CD4-positive, alpha-beta T cell (primary cell): ENCODE results near the gene GGTA1. TPM values are rescaled to one million over a fixed set of nuclear protein-coding genes. Genes with fewer than 3 reads are reported as not detected.

Source experiments
- ATAC-seq: fragments of 200-7000 bp; cut with Tn5 transposase; one replicate; pipeline ENCODE4 v1.10.0; 2022; ENCODE audit warnings: mild to moderate bottlenecking; ENCODE audit not compliant: poor library complexity
- CTCF ChIA-PET: fragments of 350-600 bp; sonication (Branson Sonifier 250); formaldehyde crosslinking; loops from one replicate; lab custom pipeline; 2021; ENCODE audit warnings: antibody characterized with exemption, inconsistent platforms; lab: Charles Lee
- POLR2A ChIA-PET: fragments of 350-600 bp; sonication (Branson Sonifier 250); formaldehyde crosslinking; loops from one replicate; lab custom pipeline; 2021; ENCODE audit warnings: antibody characterized with exemption, inconsistent platforms; lab: Charles Lee
- DNase-seq, 14 experiments: peaks; one replicate each; pipeline ENCODE4 v3.0.0-alpha.2; 2013 to 2020; ENCODE audit warnings: mixed read lengths in 2 of 14
- H3K27ac ChIP-seq, 2 donors: one replicate each; pipeline versions ENCODE4 v1.5.1 to v1.7.0; 2013; ENCODE audit warnings: low read length in 2 of 2, low read depth in 1 of 2, mild to moderate bottlenecking in 1 of 2
- H3K27me3 ChIP-seq, 2 experiments: 1 replicate in 1 of 2; 2 replicates in 1 of 2; pipeline versions ENCODE4 v1.6.1 to v1.7.0; 2013; ENCODE audit warnings: low read length in 2 of 2, control low read depth in 1 of 2, mild to moderate bottlenecking in 1 of 2, moderate library complexity in 1 of 2; ENCODE audit not compliant: insufficient read depth in 2 of 2, control insufficient read depth in 1 of 2
- H3K36me3 ChIP-seq: one replicate; pipeline ENCODE4 v1.6.1; 2013; ENCODE audit warnings: low read length, control low read depth; ENCODE audit not compliant: insufficient read depth
- H3K4me1 ChIP-seq: one replicate; pipeline ENCODE4 v1.6.1; 2013; ENCODE audit warnings: low read length, control low read depth; ENCODE audit not compliant: insufficient read depth
- H3K4me3 ChIP-seq: one replicate; pipeline ENCODE4 v1.5.1; 2013; ENCODE audit warnings: mild to moderate bottlenecking, low read length, moderate library complexity
- H3K9me3 ChIP-seq, 2 experiments: 1 replicate in 1 of 2; 2 replicates in 1 of 2; pipeline versions ENCODE4 v1.6.1 to v1.7.0; 2013; ENCODE audit warnings: low read length in 2 of 2, mild to moderate bottlenecking in 2 of 2, control low read depth in 1 of 2, moderate library complexity in 1 of 2; ENCODE audit not compliant: control insufficient read depth in 1 of 2, insufficient read depth in 1 of 2
- H3K27ac Mint-ChIP-seq: one replicate; pipeline ENCODE4 v1.8.0; 2020; ENCODE audit warnings: mixed read lengths
- H3K27me3 Mint-ChIP-seq: one replicate; pipeline ENCODE4 v1.8.0; 2021; ENCODE audit warnings: mixed read lengths
- H3K36me3 Mint-ChIP-seq: one replicate; pipeline ENCODE4 v1.8.0; 2021; ENCODE audit warnings: low read depth, mixed read lengths
- H3K4me1 Mint-ChIP-seq: one replicate; pipeline ENCODE4 v1.8.0; 2021; ENCODE audit warnings: low read depth, mixed read lengths
- H3K4me3 Mint-ChIP-seq: one replicate; pipeline ENCODE4 v1.8.0; 2020; ENCODE audit warnings: mild to moderate bottlenecking, mixed read lengths
- H3K9me3 Mint-ChIP-seq: one replicate; pipeline ENCODE4 v1.8.0; 2020; ENCODE audit warnings: mixed read lengths
- CTCF ChIP-seq: fragments of 200-600 bp; IDR thresholded peaks from one replicate; pipeline ENCODE4 v1.8.0; 2022; ENCODE audit warnings: antibody characterized with exemption, mild to moderate bottlenecking
- intact Hi-C, 2 experiments: fragments of 100-400 bp; cut with DNase I in 1 of 2; cut with micrococcal nuclease in 1 of 2; formaldehyde crosslinking; loops; one replicate each; pipeline versions ENCODE4 v1.15.1 to v1.9.0; 2023 to 2025; cut with DNase I, micrococcal nuclease
- total RNA-seq, 174 experiments: library from RNA in 2 of 174; stranded (reverse) in 2 of 174; gene quantifications; one replicate each; pipeline ENCODE4 v1.2.3 and lab custom pipeline; 2021 to 2026

Gene GGTA1
- total RNA-seq, 2 experiments from 2014 or later = not detected

DNA sequence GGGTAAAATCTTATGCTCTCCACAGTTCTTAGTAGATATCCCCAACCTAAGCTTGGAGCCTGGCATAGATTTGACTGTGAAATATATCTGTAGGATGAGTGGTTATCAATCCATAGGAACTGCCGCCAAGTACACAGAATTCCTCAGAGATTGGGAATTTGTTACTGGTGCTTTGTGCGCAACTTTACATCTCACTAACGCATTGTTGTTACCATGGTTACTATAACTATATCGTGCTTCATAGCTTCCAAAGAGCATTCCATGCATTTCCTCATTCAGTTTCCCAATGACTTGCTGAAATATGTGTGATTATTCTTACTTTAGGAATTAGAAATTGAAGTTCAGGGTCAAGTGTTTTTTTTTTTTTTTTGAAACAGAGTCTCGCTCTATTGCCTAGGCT, 9.5 kb upstream of the GGTA1 start:
- H3K4me3 ChIP-seq = no peak overlapping the region
- ChIA-PET CTCF (no interaction called here), POLR2A (no interaction called here)
- Mint-ChIP-seq H3K36me3 (no peaks in the 10 kb centered on the region), H3K4me1 (no peaks in the 10 kb centered on the region), H3K9me3 (no peaks in the 10 kb centered on the region), H3K27me3 (peaks cover 39% of the 10 kb centered on the region), H3K4me3 (no peak overlapping the region), H3K27ac (no peak overlapping the region)
- intact Hi-C loops = no loop called here
- peaks cover 0 to 3% of the 10 kb centered on the region in 2 experiments for H3K9me3 ChIP-seq
- H3K4me1 ChIP-seq = no peaks in the 10 kb centered on the region
- ATAC-seq = no peak
- no peak for TF ChIP-seq CTCF
- peaks cover 0 to 3% of the 10 kb centered on the region in 2 experiments for H3K27me3 ChIP-seq
- H3K27ac ChIP-seq = no peak overlapping the region
- H3K36me3 ChIP-seq = no peaks in the 10 kb centered on the region
- DNase-seq = no peak

DNA sequence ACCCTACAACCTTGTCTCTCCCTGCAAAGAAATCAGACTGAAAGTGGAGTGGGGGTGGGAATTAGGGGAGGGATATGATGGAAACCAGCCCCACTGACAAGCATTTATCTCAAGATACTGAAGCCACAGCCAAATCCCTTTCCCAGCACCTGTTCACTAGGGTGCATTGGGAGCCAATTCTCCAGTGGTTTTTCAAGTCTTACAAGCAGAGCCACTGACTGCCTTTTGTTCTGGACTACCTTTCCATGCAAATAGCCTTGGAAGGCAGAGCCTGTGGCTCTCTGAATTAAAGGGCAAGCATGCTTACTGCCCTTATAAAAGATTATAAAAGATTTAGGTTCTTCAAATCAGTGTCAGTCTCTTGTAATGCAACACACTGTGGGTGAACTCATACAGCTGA, 8.8 kb upstream of the GGTA1 start:
- no peak for TF ChIP-seq CTCF
- no peak overlapping the region for H3K4me3 ChIP-seq
- intact Hi-C loops = no loop called here
- no peak overlapping the region for H3K27ac Mint-ChIP-seq
- no peak overlapping the region for H3K4me3 Mint-ChIP-seq
- peaks cover 44% of the 10 kb centered on the region for H3K27me3 Mint-ChIP-seq
- CTCF ChIA-PET = no interaction called here
- peaks cover 0 to 3% of the 10 kb centered on the region in 2 experiments for H3K9me3 ChIP-seq
- H3K36me3 Mint-ChIP-seq = no peaks in the 10 kb centered on the region
- H3K27me3 ChIP-seq = peaks cover 3 to 5% of the 10 kb centered on the region in 2 experiments
- POLR2A ChIA-PET = no interaction called here
- no peak for ATAC-seq
- no peaks in the 10 kb centered on the region for H3K36me3 ChIP-seq
- DNase-seq = no peak
- H3K4me1 Mint-ChIP-seq = no peaks in the 10 kb centered on the region
- H3K4me1 ChIP-seq = no peaks in the 10 kb centered on the region
- H3K9me3 Mint-ChIP-seq = no peaks in the 10 kb centered on the region
- no peak overlapping the region for H3K27ac ChIP-seq

GRCh38 chr9:121505903-121506735, 6.5 kb upstream of the GGTA1 start:
- Histone ChIP-seq H3K4me1 (no peaks in the 10 kb centered on the region), H3K36me3 (no peaks in the 10 kb centered on the region), H3K27ac (no peak overlapping the region), H3K27me3 (peaks cover 3 to 10% of the 10 kb centered on the region in 2 experiments), H3K9me3 (peaks cover 0 to 3% of the 10 kb centered on the region in 2 experiments), H3K4me3 (no peak overlapping the region)
- CTCF ChIA-PET = no interaction called here
- Mint-ChIP-seq H3K27me3 (peaks cover 47% of the 10 kb centered on the region), H3K36me3 (no peaks in the 10 kb centered on the region), H3K27ac (no peak overlapping the region), H3K4me3 (no peak overlapping the region), H3K9me3 (no peaks in the 10 kb centered on the region), H3K4me1 (no peaks in the 10 kb centered on the region)
- no peak for DNase-seq
- POLR2A ChIA-PET = no interaction called here
- no peak for ATAC-seq
- intact Hi-C loops = no loop called here
- TF ChIP-seq CTCF = no peak
